Measurements from ENCODE around the gene SALL2. TPM values are rescaled to one million over a fixed set of nuclear protein-coding genes. Genes with fewer than 3 reads are reported as not detected.

SALL2 gene
- total RNA-seq, 1 donor from 2014 or later = 38.4 TPM

DNA sequence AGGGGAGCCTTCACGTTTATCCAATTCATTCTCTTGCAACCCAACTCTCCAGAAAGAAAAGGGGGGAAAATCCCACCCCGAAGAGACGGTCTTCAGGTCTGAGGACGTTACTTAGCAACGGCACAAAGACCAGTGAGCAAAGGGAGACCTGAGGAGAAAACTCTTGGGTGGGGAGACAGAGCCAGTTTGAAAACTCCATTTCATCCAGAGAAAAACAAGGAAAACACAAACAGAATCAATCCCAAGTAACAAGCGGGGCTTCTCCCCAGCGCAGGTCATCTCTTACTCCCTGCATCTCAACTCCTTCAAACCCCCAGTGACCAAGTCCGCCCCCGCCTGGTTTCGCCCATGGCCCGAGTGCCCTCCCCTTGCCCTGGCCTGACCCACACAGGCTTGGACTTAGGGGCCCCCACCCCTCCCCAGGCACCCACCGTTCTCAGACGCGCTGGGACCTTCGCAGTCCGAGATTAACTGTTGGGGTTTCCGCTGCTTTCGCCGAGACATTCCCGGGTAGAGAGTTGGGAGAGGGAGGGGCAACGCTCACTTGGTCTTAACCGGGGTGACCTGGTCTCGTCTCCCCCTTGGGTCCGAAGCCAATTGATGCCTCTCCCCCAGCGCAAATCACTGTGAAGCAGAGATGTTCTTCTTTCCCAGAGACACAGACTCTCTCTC is 10.4 kb upstream of the SALL2 start:
- peak overlapping the region; percentile 89 for H3K27ac Mint-ChIP-seq (ENCODE audit: unreplicated experiment)
- no peaks in the 10 kb centered on the region for H3K36me3 Mint-ChIP-seq (ENCODE audit: low read depth, unreplicated experiment)
- H3K27me3 Mint-ChIP-seq (ENCODE audit: unreplicated experiment) = peaks cover 9% of the 10 kb centered on the region
- H3K9me3 Mint-ChIP-seq (ENCODE audit: unreplicated experiment) = no peaks in the 10 kb centered on the region
- TF ChIP-seq CTCF (IDR thresholded peaks at IDR 0.05; ENCODE audit: unreplicated experiment) = no peak
- peak overlapping the region; percentile 92 for H3K4me3 Mint-ChIP-seq (ENCODE audit: unreplicated experiment)
- H3K4me1 Mint-ChIP-seq (ENCODE audit: unreplicated experiment) = peaks cover 27% of the 10 kb centered on the region
- peak; percentile 37 for DNase-seq (ENCODE audit: low spot score)

- no peak for TF ChIP-seq CTCF (IDR thresholded peaks at IDR 0.05; ENCODE audit: unreplicated experiment)
- H3K4me1 Mint-ChIP-seq (ENCODE audit: unreplicated experiment) = peaks cover 27% of the 10 kb centered on the region
- no peaks in the 10 kb centered on the region for H3K36me3 Mint-ChIP-seq (ENCODE audit: low read depth, unreplicated experiment)
- peak overlapping the region; percentile 89 for H3K27ac Mint-ChIP-seq (ENCODE audit: unreplicated experiment)
- no peaks in the 10 kb centered on the region for H3K9me3 Mint-ChIP-seq (ENCODE audit: unreplicated experiment)
- no peak for DNase-seq (ENCODE audit: low spot score)
- H3K4me3 Mint-ChIP-seq (ENCODE audit: unreplicated experiment) = peak overlapping the region; percentile 92
- H3K27me3 Mint-ChIP-seq (ENCODE audit: unreplicated experiment) = peaks cover 9% of the 10 kb centered on the region
Observed at GRCh38 chr14:21535545-21536417, 9.6 kb upstream of the SALL2 start.

DNA sequence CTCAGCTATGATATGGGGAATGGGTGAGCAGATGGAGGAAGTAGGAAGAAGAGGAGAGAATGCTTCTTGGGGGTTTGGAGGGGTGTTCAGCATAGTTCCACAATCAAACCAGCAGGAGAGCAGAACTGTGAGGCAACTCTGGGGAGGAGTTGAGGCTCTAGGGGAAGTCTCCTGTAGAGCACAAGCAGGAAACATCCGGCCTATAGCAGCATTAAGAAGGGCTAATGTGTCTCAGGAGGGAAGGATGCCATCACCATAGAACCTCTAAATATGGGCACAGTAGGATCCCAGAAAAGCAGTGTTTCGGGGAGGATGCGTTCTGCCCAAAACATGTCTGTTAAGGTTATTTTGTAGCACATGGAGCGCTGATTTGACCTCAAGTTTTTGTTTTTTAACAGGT is 8.4 kb upstream of the SALL2 start:
- Mint-ChIP-seq H3K27me3 (ENCODE audit: unreplicated experiment) (peaks cover 9% of the 10 kb centered on the region), H3K9me3 (ENCODE audit: unreplicated experiment) (no peaks in the 10 kb centered on the region), H3K4me1 (ENCODE audit: unreplicated experiment) (peaks cover 27% of the 10 kb centered on the region), H3K36me3 (ENCODE audit: low read depth, unreplicated experiment) (no peaks in the 10 kb centered on the region), H3K27ac (ENCODE audit: unreplicated experiment) (peak overlapping the region; percentile 44), H3K4me3 (ENCODE audit: unreplicated experiment) (peak overlapping the region; percentile 84)
- TF ChIP-seq CTCF (IDR thresholded peaks at IDR 0.05; ENCODE audit: unreplicated experiment) = no peak
- DNase-seq (ENCODE audit: low spot score) = no peak

DNA sequence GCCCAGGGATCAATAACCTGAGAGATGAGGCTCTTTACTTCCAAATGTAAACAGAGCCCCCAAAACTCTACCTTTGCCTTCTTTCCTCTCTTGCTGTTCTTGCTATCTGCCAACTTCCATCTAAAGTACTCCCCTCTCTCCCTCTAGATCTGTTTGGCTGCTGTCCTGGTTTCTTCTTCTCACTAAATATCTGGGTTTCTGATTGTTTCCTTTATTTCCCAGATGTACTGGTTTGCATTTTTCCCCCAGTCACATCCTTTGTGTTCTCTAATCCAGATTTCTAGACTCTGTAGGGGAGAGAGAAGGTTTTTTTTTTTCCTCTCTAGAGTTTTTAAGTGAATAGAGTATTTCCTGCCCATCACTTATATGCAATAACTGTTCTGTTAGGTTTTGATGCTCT is 7.1 kb upstream of the SALL2 start:
- no peak for DNase-seq (ENCODE audit: low spot score)
- TF ChIP-seq CTCF (IDR thresholded peaks at IDR 0.05; ENCODE audit: unreplicated experiment) = no peak
- no peaks in the 10 kb centered on the region for H3K36me3 Mint-ChIP-seq (ENCODE audit: low read depth, unreplicated experiment)
- peaks cover 5% of the 10 kb centered on the region for H3K27me3 Mint-ChIP-seq (ENCODE audit: unreplicated experiment)
- H3K4me3 Mint-ChIP-seq (ENCODE audit: unreplicated experiment) = no peak overlapping the region
- no peaks in the 10 kb centered on the region for H3K9me3 Mint-ChIP-seq (ENCODE audit: unreplicated experiment)
- H3K27ac Mint-ChIP-seq (ENCODE audit: unreplicated experiment) = no peak overlapping the region
- H3K4me1 Mint-ChIP-seq (ENCODE audit: unreplicated experiment) = peaks cover 22% of the 10 kb centered on the region

DNA sequence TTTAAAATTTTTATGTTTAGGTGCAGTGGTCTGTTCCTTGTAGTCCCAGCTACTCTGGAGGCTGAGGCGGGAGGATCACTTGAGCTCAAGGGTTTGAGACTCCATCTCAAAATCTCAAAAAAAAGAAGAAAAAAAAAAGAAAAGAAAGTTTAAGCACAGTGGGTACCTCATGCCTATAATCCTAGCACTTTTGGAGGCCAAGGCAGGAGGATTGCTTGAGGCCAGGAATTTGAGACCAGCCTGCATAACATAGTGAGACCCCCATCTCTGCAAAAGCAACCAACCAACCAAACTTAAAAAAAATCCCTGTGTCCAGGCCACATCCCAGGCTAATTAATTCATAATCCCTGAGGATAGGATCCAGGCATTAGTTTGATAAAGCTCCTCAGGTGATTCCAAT is 3.4 kb upstream of the SALL2 start:
- H3K4me3 Mint-ChIP-seq (ENCODE audit: unreplicated experiment) = no peak overlapping the region

More for the DNA sequence above, 3.4 kb upstream of the SALL2 start:
- Mint-ChIP-seq H3K27me3 (ENCODE audit: unreplicated experiment) (peaks cover 2% of the 10 kb centered on the region), H3K4me1 (ENCODE audit: unreplicated experiment) (peaks cover 26% of the 10 kb centered on the region), H3K27ac (ENCODE audit: unreplicated experiment) (no peak overlapping the region), H3K36me3 (ENCODE audit: low read depth, unreplicated experiment) (peaks cover 4% of the 10 kb centered on the region), H3K9me3 (ENCODE audit: unreplicated experiment) (no peaks in the 10 kb centered on the region)
- no peak for TF ChIP-seq CTCF (IDR thresholded peaks at IDR 0.05; ENCODE audit: unreplicated experiment)
- no peak for DNase-seq (ENCODE audit: low spot score)

Data from endothelial cell (in vitro differentiated cells).